DND-41 (cell line): ENCODE data around the gene PSMB11.

Experiments
- CTCF ChIP-seq: IDR thresholded peaks from 2 replicates; pipeline ENCODE4 v1.5.1; 2012; ENCODE audit warnings: borderline replicate concordance, low read length, moderate library complexity, mild to moderate bottlenecking; ENCODE audit not compliant: poor library complexity, severe bottlenecking; ENCODE audit errors: extremely low read depth
- EZH2 ChIP-seq: IDR thresholded peaks from 3 replicates; pipeline ENCODE4 v1.6.1; 2012; ENCODE audit warnings: borderline replicate concordance, low read depth, mild to moderate bottlenecking, moderate library complexity, low read length, inconsistent platforms; ENCODE audit not compliant: severe bottlenecking

- TF ChIP-seq CTCF (peak; percentile 72), EZH2 (no peak)
These were observed 34.9 kb downstream of the PSMB11 start for GRCh38 chr14:23076785-23077408.
